Measurements from ENCODE around the gene P2RY2.

DNA sequence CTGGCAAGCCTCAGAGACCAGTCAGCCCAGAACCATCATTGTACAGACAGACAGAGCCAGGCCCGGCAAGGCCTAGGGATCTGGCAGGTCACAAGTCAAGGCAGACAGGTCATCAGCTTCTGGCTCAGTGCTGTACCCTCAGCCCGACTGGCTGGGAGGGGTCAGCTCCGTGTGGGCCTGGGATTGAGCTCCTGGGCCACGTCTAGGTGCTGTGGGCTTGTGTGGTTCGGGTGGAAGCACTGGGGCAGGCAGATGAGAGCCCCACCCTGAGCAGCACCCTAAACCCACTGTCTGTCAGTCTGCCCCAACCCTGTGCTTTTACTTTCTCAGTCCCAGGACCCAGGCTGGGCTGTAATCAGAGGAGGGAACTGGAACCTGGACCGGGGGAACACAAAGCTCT is 26.9 kb upstream of the P2RY2 start:
- TF ChIP-seq, protein P1, sequence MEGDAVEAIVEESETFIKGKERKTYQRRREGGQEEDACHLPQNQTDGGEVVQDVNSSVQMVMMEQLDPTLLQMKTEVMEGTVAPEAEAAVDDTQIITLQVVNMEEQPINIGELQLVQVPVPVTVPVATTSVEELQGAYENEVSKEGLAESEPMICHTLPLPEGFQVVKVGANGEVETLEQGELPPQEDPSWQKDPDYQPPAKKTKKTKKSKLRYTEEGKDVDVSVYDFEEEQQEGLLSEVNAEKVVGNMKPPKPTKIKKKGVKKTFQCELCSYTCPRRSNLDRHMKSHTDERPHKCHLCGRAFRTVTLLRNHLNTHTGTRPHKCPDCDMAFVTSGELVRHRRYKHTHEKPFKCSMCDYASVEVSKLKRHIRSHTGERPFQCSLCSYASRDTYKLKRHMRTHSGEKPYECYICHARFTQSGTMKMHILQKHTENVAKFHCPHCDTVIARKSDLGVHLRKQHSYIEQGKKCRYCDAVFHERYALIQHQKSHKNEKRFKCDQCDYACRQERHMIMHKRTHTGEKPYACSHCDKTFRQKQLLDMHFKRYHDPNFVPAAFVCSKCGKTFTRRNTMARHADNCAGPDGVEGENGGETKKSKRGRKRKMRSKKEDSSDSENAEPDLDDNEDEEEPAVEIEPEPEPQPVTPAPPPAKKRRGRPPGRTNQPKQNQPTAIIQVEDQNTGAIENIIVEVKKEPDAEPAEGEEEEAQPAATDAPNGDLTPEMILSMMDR (IDR thresholded peaks at IDR 0.05): no peak
- TF ChIP-seq POLR2A (IDR thresholded peaks at IDR 0.05): no peak
